ENCODE measurements around the gene IQSEC1. TPM values are rescaled to one million over a fixed set of nuclear protein-coding genes. Genes with fewer than 3 reads are reported as not detected.
A peak's percentile ranks its signal among the peaks of the same experiment; 100 is the strongest.

IQSEC1 gene
- total and polyA plus RNA-seq, 9 of the 15 experiments (the other 6 are each of a cell fraction or from before 2014, with no cell fraction given) = 0.56 to 39.0 (median 6.8) TPM

DNA sequence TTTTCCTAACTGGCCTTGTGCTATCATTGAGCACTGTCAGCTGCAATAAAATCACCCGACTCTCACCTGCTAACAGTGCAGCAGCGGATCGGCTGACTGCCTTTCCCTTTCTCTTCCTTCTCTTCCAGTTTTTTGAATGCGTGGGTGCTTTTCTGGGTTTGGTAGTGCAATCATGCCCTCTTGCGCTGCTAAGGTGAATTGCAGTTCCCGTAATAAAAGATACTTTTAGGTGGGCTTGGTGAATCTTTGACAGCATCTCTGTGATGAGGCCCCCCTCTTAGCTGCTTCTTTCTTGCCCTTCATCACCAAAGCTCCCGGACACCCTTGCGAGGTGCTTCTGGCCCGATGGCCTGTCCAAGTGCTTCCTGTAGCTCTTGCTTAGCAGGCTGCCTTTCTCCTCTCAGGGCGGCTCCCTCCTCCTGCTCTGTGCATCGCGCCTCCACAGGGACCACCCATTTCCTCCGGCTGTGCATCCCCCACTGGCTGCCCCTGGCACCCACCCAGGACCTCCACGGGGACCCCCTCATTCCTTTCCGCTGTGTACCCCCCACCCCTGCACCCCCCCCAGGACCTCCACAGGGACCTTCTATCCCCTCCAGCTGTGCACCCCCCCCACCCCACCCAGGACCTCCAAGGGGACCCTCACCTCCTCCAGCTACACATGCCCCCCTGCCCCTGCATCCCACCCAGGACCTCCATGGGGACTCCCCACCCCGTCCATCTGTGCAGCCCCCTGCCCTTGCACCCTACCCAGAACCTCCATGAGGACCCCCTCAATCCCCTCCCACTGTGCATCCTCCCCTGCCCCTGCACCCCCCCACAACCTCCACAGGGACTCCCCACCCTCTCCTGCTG is 181.0 kb downstream of the IQSEC1 start (continued):
- TF ChIP-seq, protein P1, sequence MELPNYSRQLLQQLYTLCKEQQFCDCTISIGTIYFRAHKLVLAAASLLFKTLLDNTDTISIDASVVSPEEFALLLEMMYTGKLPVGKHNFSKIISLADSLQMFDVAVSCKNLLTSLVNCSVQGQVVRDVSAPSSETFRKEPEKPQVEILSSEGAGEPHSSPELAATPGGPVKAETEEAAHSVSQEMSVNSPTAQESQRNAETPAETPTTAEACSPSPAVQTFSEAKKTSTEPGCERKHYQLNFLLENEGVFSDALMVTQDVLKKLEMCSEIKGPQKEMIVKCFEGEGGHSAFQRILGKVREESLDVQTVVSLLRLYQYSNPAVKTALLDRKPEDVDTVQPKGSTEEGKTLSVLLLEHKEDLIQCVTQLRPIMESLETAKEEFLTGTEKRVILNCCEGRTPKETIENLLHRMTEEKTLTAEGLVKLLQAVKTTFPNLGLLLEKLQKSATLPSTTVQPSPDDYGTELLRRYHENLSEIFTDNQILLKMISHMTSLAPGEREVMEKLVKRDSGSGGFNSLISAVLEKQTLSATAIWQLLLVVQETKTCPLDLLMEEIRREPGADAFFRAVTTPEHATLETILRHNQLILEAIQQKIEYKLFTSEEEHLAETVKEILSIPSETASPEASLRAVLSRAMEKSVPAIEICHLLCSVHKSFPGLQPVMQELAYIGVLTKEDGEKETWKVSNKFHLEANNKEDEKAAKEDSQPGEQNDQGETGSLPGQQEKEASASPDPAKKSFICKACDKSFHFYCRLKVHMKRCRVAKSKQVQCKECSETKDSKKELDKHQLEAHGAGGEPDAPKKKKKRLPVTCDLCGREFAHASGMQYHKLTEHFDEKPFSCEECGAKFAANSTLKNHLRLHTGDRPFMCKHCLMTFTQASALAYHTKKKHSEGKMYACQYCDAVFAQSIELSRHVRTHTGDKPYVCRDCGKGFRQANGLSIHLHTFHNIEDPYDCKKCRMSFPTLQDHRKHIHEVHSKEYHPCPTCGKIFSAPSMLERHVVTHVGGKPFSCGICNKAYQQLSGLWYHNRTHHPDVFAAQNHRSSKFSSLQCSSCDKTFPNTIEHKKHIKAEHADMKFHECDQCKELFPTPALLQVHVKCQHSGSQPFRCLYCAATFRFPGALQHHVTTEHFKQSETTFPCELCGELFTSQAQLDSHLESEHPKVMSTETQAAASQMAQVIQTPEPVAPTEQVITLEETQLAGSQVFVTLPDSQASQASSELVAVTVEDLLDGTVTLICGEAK (IDR thresholded peaks at IDR 0.05) = no peak
- TF ChIP-seq, protein P1 (CRISPR knock-in tag; IDR thresholded peaks at IDR 0.05) = no peak
- TF ChIP-seq ZBTB12 (CRISPR knock-in tag; IDR thresholded peaks at IDR 0.05) (no peak), TCF7L2 (IDR thresholded peaks at IDR 0.05; ENCODE audit: low read depth, low read length) (no peak), EWSR1 (IDR thresholded peaks at IDR 0.05; ENCODE audit: borderline replicate concordance, low read depth, partially characterized antibody) (no peak), CREB1 (IDR thresholded peaks at IDR 0.05) (no peak), CREB1 (CRISPR knock-in tag; IDR thresholded peaks at IDR 0.05) (no peak; the same call in 1 of the 2 replicates), DIDO1 (tag; IDR thresholded peaks at IDR 0.05; ENCODE audit: low read depth) (no peak), MEF2D (tag; conservative IDR thresholded peaks at IDR 0.05; ENCODE audit: low read depth) (no peak), SAFB2 (IDR thresholded peaks at IDR 0.05; ENCODE audit: borderline replicate concordance, low read depth, low read length, severe bottlenecking) (no peak), CBX8 (IDR thresholded peaks at IDR 0.05; ENCODE audit: borderline replicate concordance, extremely low read depth, low read depth, low read length, poor library complexity, severe bottlenecking) (no peak), JUND (IDR thresholded peaks at IDR 0.05; ENCODE audit: borderline replicate concordance, low read depth, low read length) (peak; percentile 48; the same call in 1 of the 2 replicates), JUND (tag; IDR thresholded peaks at IDR 0.05; ENCODE audit: borderline replicate concordance, low read depth, low read length) (0 out of 3 replicates have a peak, but pooled peaks have one; percentile 1), LCOR (CRISPR knock-in tag; IDR thresholded peaks at IDR 0.05) (no peak; the same call in 1 of the 2 replicates)
- TF ChIP-seq, protein P2, sequence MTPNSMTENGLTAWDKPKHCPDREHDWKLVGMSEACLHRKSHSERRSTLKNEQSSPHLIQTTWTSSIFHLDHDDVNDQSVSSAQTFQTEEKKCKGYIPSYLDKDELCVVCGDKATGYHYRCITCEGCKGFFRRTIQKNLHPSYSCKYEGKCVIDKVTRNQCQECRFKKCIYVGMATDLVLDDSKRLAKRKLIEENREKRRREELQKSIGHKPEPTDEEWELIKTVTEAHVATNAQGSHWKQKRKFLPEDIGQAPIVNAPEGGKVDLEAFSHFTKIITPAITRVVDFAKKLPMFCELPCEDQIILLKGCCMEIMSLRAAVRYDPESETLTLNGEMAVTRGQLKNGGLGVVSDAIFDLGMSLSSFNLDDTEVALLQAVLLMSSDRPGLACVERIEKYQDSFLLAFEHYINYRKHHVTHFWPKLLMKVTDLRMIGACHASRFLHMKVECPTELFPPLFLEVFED (CRISPR knock-in tag; conservative IDR thresholded peaks at IDR 0.05) = no peak
